Caco-2 (cell line): ENCODE measurements around the gene OPTN. TPM values are rescaled to one million over a fixed set of nuclear protein-coding genes. Genes with fewer than 3 reads are reported as not detected.

Experiments
- BruUV-seq: library from RNA; stranded (reverse); fragments of 400-500 nt; replicated peaks from 2 replicates; lab custom pipeline; 2021; lab: Mats Ljungman, UMichigan
- CTCF ChIA-PET: fragments of 300-600 bp; sonication (Branson Sonifier 250); formaldehyde crosslinking; loops from one replicate; lab custom pipeline; 2022; ENCODE audit warnings: antibody characterized with exemption; lab: Charles Lee
- POLR2A ChIA-PET: fragments of 300-600 bp; sonication (Branson Sonifier 250); formaldehyde crosslinking; loops from one replicate; lab custom pipeline; 2022; ENCODE audit warnings: antibody characterized with exemption; lab: Charles Lee
- DNase-seq, 2 experiments: peaks; one replicate each; pipeline versions ENCODE4 v3.0.0 to v3.0.0-alpha.2; 2020 to 2022
- H3K27me3 ChIP-seq: replicated peaks from 2 replicates; pipeline ENCODE4 v1.6.0; 2011; ENCODE audit warnings: low read length; ENCODE audit not compliant: control insufficient read depth, insufficient read depth
- H3K36me3 ChIP-seq: 2 replicates; pipeline ENCODE4 v1.5.1; 2011; ENCODE audit warnings: low read length; ENCODE audit not compliant: control insufficient read depth, insufficient read depth
- H3K4me1 ChIP-seq: fragments of 250-450 bp; sonication (Bioruptor Pico); 2 replicates; pipeline ENCODE4 v1.5.1; 2020; ENCODE audit warnings: mild to moderate bottlenecking
- H3K4me3 ChIP-seq: 2 replicates; pipeline ENCODE4 v1.5.1; 2011; ENCODE audit warnings: low read depth, mild to moderate bottlenecking, control low read depth, low read length
- H3K9me3 ChIP-seq: fragments of 250-450 bp; sonication (Bioruptor Pico); 2 replicates; pipeline ENCODE4 v1.5.1; 2020; ENCODE audit warnings: mild to moderate bottlenecking, moderate library complexity
- H3K27ac Mint-ChIP-seq: one replicate; pipeline ENCODE4 v1.8.0; 2022; ENCODE audit warnings: mixed read lengths; ENCODE audit not compliant: unreplicated experiment
- H3K27me3 Mint-ChIP-seq: one replicate; pipeline ENCODE4 v1.8.0; 2022; ENCODE audit warnings: mixed read lengths; ENCODE audit not compliant: insufficient read depth, unreplicated experiment
- H3K36me3 Mint-ChIP-seq: one replicate; pipeline ENCODE4 v1.8.0; 2022; ENCODE audit warnings: mild to moderate bottlenecking, mixed read lengths; ENCODE audit not compliant: insufficient read depth, unreplicated experiment
- H3K4me1 Mint-ChIP-seq: one replicate; pipeline ENCODE4 v1.8.0; 2022; ENCODE audit warnings: low read depth, mixed read lengths; ENCODE audit not compliant: unreplicated experiment
- H3K4me3 Mint-ChIP-seq: one replicate; pipeline ENCODE4 v1.8.0; 2022; ENCODE audit warnings: mild to moderate bottlenecking, moderate library complexity, mixed read lengths; ENCODE audit not compliant: unreplicated experiment
- H3K9me3 Mint-ChIP-seq: one replicate; pipeline ENCODE4 v1.8.0; 2022; ENCODE audit warnings: mixed read lengths; ENCODE audit not compliant: unreplicated experiment
- intact Hi-C: fragments of 100-400 bp; cut with micrococcal nuclease; formaldehyde crosslinking; loops from one replicate; pipeline ENCODE4 v1.10.0; 2022; ENCODE audit not compliant: unreplicated experiment
- total RNA-seq: library from RNA; stranded (reverse); gene quantifications from 2 replicates; pipeline ENCODE4 v1.2.3, GENCODE V29; 2022
- TF ChIP-seq, protein P1 (sequence below), 2 experiments: fragments of 200-600 bp in 1 of 2; IDR thresholded peaks; 1 replicate in 1 of 2; 2 replicates in 1 of 2; pipeline versions ENCODE4 v1.5.1 to v1.8.0; 2011 to 2022; ENCODE audit warnings: antibody characterized with exemption in 1 of 2, control low read depth in 1 of 2, inconsistent platforms in 1 of 2, low read depth in 1 of 2, low read length in 1 of 2, mild to moderate bottlenecking in 1 of 2, moderate library complexity in 1 of 2; ENCODE audit not compliant: insufficient read depth in 1 of 2, severe bottlenecking in 1 of 2, unreplicated experiment in 1 of 2

The OPTN gene
- total RNA-seq, 1 experiment from 2014 or later: 59.6 TPM

DNA sequence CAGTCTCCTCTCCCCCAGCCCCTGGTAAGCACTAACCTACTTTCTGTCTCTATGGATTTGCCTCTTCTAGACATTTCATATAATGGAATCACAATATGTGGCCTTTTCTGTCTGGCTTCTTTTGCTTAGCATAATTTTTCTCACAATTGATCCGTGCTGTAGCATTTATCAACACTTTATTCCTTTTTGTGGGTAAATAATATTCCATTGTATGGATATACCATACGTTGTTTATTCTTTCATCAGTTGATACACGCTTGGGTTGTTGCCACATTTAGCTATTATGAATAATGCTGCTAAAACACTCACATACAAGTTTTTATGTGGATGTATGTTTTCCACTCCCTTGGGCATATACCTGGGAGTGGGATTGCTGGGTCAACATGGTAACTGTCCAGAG lies 87.2 kb downstream of the OPTN start:
- ChIA-PET CTCF (no interaction called here), POLR2A (no interaction called here)
- H3K27me3 ChIP-seq: no peaks in the 10 kb centered on the region
- no peaks in the 10 kb centered on the region for H3K9me3 ChIP-seq
- no peak for DNase-seq
- no peaks in the 10 kb centered on the region for H3K9me3 Mint-ChIP-seq
- H3K4me3 ChIP-seq: no peak overlapping the region
- peaks cover 82% of the 10 kb centered on the region for H3K36me3 Mint-ChIP-seq
- H3K4me3 Mint-ChIP-seq: no peak overlapping the region
- no peak overlapping the region for H3K27ac Mint-ChIP-seq
- no peaks in the 10 kb centered on the region for H3K4me1 Mint-ChIP-seq
- TF ChIP-seq, protein P1, sequence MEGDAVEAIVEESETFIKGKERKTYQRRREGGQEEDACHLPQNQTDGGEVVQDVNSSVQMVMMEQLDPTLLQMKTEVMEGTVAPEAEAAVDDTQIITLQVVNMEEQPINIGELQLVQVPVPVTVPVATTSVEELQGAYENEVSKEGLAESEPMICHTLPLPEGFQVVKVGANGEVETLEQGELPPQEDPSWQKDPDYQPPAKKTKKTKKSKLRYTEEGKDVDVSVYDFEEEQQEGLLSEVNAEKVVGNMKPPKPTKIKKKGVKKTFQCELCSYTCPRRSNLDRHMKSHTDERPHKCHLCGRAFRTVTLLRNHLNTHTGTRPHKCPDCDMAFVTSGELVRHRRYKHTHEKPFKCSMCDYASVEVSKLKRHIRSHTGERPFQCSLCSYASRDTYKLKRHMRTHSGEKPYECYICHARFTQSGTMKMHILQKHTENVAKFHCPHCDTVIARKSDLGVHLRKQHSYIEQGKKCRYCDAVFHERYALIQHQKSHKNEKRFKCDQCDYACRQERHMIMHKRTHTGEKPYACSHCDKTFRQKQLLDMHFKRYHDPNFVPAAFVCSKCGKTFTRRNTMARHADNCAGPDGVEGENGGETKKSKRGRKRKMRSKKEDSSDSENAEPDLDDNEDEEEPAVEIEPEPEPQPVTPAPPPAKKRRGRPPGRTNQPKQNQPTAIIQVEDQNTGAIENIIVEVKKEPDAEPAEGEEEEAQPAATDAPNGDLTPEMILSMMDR (IDR thresholded peaks at IDR 0.05; ENCODE audit: insufficient read depth in 1 of 2, low read depth in 1 of 2, low read length in 1 of 2, severe bottlenecking in 1 of 2, unreplicated experiment in 1 of 2): no peak
- peaks cover 2% of the 10 kb centered on the region for H3K36me3 ChIP-seq
- BruUV-seq: no TSS peak
- no peaks in the 10 kb centered on the region for H3K4me1 ChIP-seq
- H3K27me3 Mint-ChIP-seq: no peaks in the 10 kb centered on the region
- intact Hi-C loops: no loop called here

Other genes with a start within 250 kb of the OPTN start
- gene CCDC3, start 98.5 kb upstream of the OPTN start, total RNA-seq: 1.9 and 3.2 TPM in 2 replicates
- 55.0 and 62.6 TPM in 2 replicates for gene MCM10, start 61.4 kb downstream of the OPTN start, total RNA-seq
- not detected in 2 replicates for gene UCMA, start 134.2 kb downstream of the OPTN start, total RNA-seq
- 49.6 and 52.3 TPM in 2 replicates for gene PHYH, start 199.9 kb downstream of the OPTN start, total RNA-seq
- 129 and 139 TPM in 2 replicates for gene SEPHS1, start 248.1 kb downstream of the OPTN start, total RNA-seq